Astrocyte (in vitro differentiated cells and primary cell): ENCODE results near the gene CFAP157.

ENCODE experiments used
- EZH2 ChIP-seq: IDR thresholded peaks from 2 replicates; pipeline ENCODE4 v1.6.1; 2012; ENCODE audit warnings: mild to moderate bottlenecking, low read length, inconsistent platforms; ENCODE audit not compliant: insufficient read depth
- TF ChIP-seq, protein P1 (sequence below): IDR thresholded peaks from 2 replicates; pipeline ENCODE4 v1.5.1; 2011; ENCODE audit warnings: low read depth, mild to moderate bottlenecking, inconsistent platforms, low read length, moderate library complexity; ENCODE audit not compliant: insufficient read depth

DNA sequence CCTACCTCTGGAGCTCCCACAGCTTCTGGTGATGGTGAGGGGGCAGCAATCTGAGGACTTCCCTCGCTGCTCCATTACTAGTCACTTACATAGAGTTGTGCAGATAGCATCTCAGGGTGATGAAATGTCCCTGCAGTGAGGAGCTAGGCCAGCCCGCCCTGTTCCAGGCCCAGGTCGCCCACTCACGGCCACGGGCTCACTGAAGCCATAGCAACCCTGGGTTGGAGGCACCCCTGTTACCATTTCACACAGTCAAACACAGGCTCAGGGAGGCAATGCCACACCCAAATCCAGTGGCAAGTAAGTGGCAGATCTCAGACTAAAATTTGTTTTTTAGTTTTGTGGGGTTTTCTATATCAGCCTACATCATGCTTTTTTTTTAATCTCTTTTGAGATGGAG is 52.1 kb downstream of the CFAP157 start:
- TF ChIP-seq, protein P1, sequence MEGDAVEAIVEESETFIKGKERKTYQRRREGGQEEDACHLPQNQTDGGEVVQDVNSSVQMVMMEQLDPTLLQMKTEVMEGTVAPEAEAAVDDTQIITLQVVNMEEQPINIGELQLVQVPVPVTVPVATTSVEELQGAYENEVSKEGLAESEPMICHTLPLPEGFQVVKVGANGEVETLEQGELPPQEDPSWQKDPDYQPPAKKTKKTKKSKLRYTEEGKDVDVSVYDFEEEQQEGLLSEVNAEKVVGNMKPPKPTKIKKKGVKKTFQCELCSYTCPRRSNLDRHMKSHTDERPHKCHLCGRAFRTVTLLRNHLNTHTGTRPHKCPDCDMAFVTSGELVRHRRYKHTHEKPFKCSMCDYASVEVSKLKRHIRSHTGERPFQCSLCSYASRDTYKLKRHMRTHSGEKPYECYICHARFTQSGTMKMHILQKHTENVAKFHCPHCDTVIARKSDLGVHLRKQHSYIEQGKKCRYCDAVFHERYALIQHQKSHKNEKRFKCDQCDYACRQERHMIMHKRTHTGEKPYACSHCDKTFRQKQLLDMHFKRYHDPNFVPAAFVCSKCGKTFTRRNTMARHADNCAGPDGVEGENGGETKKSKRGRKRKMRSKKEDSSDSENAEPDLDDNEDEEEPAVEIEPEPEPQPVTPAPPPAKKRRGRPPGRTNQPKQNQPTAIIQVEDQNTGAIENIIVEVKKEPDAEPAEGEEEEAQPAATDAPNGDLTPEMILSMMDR: no peak
- no peak for TF ChIP-seq EZH2
